Suprapubic skin (tissue), 4 donors: ENCODE measurements around the gene KLK11.

Source experiments
- EP300 ChIP-seq: sonication (generic); formaldehyde crosslinking; IDR thresholded peaks from one replicate; pipeline ENCODE4 v1.6.1; 2017; ENCODE audit warnings: antibody characterized with exemption
- POLR2A ChIP-seq, 2 donors: fragments of 450-650 bp; IDR thresholded peaks; one replicate each; pipeline ENCODE4 v1.6.1; 2017; ENCODE audit warnings: antibody characterized with exemption in 2 of 2, mild to moderate bottlenecking in 2 of 2, moderate library complexity in 2 of 2
- POLR2AphosphoS5 ChIP-seq, 3 donors: sonication (generic); formaldehyde crosslinking; IDR thresholded peaks; one replicate each; pipeline ENCODE4 v1.6.1; 2017; ENCODE audit warnings: antibody characterized with exemption in 3 of 3
- TF ChIP-seq, protein P1 (sequence below), 2 donors: fragments of 200-600 bp in 1 of 2; fragments of 450-650 bp in 1 of 2; sonication (generic) in 1 of 2; IDR thresholded peaks; one replicate each; pipeline ENCODE4 v1.5.1; 2016 to 2019; ENCODE audit warnings: antibody characterized with exemption in 2 of 2, mild to moderate bottlenecking in 1 of 2, moderate library complexity in 1 of 2

DNA sequence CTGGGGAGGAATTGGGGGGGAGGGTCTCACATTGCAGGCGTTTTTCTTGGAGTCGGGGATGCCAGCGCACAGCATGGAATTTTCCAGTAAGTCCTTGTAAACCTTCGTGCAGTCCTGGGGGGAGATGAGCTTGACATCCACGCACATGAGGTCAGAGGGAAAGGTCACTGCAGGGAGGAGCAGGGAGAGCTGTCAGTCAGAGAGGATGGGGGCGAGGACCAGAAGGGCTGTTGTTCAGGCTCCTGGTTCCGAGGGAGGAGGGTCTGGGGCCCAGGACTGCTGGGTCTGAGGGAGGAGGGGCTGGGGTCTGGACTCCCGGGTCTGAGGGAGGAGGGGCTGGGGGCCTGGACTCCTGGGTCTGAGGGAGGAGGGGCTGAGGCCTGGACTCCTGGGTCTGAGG lies 46.7 kb downstream of the KLK11 start:
- TF ChIP-seq, protein P1, sequence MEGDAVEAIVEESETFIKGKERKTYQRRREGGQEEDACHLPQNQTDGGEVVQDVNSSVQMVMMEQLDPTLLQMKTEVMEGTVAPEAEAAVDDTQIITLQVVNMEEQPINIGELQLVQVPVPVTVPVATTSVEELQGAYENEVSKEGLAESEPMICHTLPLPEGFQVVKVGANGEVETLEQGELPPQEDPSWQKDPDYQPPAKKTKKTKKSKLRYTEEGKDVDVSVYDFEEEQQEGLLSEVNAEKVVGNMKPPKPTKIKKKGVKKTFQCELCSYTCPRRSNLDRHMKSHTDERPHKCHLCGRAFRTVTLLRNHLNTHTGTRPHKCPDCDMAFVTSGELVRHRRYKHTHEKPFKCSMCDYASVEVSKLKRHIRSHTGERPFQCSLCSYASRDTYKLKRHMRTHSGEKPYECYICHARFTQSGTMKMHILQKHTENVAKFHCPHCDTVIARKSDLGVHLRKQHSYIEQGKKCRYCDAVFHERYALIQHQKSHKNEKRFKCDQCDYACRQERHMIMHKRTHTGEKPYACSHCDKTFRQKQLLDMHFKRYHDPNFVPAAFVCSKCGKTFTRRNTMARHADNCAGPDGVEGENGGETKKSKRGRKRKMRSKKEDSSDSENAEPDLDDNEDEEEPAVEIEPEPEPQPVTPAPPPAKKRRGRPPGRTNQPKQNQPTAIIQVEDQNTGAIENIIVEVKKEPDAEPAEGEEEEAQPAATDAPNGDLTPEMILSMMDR (IDR thresholded peaks at IDR 0.05) = no peak
- no peak for TF ChIP-seq POLR2A (IDR thresholded peaks at IDR 0.05)
- TF ChIP-seq POLR2AphosphoS5 (IDR thresholded peaks at IDR 0.05) = no peak
- no peak for TF ChIP-seq EP300
